ENCODE measurements around the gene HMOX2. TPM values are rescaled to one million over a fixed set of nuclear protein-coding genes. Genes with fewer than 3 reads are reported as not detected.
A peak's percentile ranks its signal among the peaks of the same experiment; 100 is the strongest.

Gene HMOX2
- total and polyA plus RNA-seq, 2 donors from 2014 or later, result 56.4 to 116 TPM

GRCh38 chr16:4498546-4499195, 22.5 kb downstream of the HMOX2 start:
- Histone ChIP-seq H3K27me3 (ENCODE audit: control insufficient read depth, insufficient read depth, low read length) (no peaks in the 10 kb centered on the region), H3K9me3 (ENCODE audit: control insufficient read depth in 2 of 3, insufficient read depth in 1 of 3, low read length in 3 of 3) (no peaks in the 10 kb centered on the region), H3K36me3 (ENCODE audit: control insufficient read depth in 2 of 3, insufficient read depth in 3 of 3, low read length in 3 of 3) (peaks cover 0 to 4% (median 0%) of the 10 kb centered on the region in 3 donors), H3K27ac (ENCODE audit: low read depth in 2 of 2, low read length in 2 of 2) (peak overlapping the region; percentile 30 to 55), H3K9ac (ENCODE audit: low read length in 3 of 3) (no peak overlapping the region), H3K4me1 (ENCODE audit: control insufficient read depth in 2 of 3, insufficient read depth in 2 of 3, low read depth in 1 of 3, low read length in 3 of 3) (peaks cover 0 to 42% (median 34%) of the 10 kb centered on the region in 3 donors), H3K4me3 (ENCODE audit: low read length in 3 of 3) (no peak overlapping the region)
- FAIRE-seq (no peak), DNase-seq (peak in 2 of 5 donors; percentile 42 to 52)
- TF ChIP-seq, protein P1, sequence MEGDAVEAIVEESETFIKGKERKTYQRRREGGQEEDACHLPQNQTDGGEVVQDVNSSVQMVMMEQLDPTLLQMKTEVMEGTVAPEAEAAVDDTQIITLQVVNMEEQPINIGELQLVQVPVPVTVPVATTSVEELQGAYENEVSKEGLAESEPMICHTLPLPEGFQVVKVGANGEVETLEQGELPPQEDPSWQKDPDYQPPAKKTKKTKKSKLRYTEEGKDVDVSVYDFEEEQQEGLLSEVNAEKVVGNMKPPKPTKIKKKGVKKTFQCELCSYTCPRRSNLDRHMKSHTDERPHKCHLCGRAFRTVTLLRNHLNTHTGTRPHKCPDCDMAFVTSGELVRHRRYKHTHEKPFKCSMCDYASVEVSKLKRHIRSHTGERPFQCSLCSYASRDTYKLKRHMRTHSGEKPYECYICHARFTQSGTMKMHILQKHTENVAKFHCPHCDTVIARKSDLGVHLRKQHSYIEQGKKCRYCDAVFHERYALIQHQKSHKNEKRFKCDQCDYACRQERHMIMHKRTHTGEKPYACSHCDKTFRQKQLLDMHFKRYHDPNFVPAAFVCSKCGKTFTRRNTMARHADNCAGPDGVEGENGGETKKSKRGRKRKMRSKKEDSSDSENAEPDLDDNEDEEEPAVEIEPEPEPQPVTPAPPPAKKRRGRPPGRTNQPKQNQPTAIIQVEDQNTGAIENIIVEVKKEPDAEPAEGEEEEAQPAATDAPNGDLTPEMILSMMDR (IDR thresholded peaks at IDR 0.05; ENCODE audit: borderline replicate concordance, extremely low read depth, insufficient read depth), result no peak
- intact Hi-C loops (cut with DNase I), result no loop called here

DNA sequence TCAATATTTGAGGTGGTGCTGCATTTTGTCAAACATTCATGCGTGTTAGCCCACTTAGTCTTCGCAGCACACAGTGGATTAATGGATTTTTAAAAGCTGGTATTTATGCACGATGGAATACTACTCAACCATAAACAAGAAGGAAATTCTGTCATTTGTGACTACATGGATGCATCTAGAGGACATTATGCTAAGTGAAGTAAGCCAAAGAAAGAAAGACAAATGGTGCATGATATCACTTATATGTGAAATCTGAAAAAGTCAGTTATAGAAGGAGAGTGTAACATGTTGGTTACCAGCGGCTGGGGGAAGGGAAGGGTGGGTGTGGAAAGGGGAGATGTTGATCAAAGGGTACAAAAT, 23.0 kb downstream of the HMOX2 start:
- intact Hi-C loops (cut with DNase I), result no loop called here
- TF ChIP-seq, protein P1 (IDR thresholded peaks at IDR 0.05; ENCODE audit: borderline replicate concordance, extremely low read depth, insufficient read depth), result no peak
- DNase-seq (no peak), FAIRE-seq (no peak)
- Histone ChIP-seq H3K9ac (ENCODE audit: low read length in 3 of 3) (no peak overlapping the region), H3K27me3 (ENCODE audit: control insufficient read depth, insufficient read depth, low read length) (no peaks in the 10 kb centered on the region), H3K27ac (ENCODE audit: low read depth in 2 of 2, low read length in 2 of 2) (peak overlapping the region in 1 of 2 donors; percentile 55), H3K4me3 (ENCODE audit: low read length in 3 of 3) (no peak overlapping the region), H3K4me1 (ENCODE audit: control insufficient read depth in 2 of 3, insufficient read depth in 2 of 3, low read depth in 1 of 3, low read length in 3 of 3) (peaks cover 0 to 42% (median 34%) of the 10 kb centered on the region in 3 donors), H3K36me3 (ENCODE audit: control insufficient read depth in 2 of 3, insufficient read depth in 3 of 3, low read length in 3 of 3) (peaks cover 0 to 4% (median 0%) of the 10 kb centered on the region in 3 donors), H3K9me3 (ENCODE audit: control insufficient read depth in 2 of 3, insufficient read depth in 1 of 3, low read length in 3 of 3) (no peaks in the 10 kb centered on the region)

GRCh38 chr16:4500272-4500671, 24.1 kb downstream of the HMOX2 start:
- H3K9me3 ChIP-seq (ENCODE audit: control insufficient read depth in 2 of 3, insufficient read depth in 1 of 3, low read length in 3 of 3), result no peaks in the 10 kb centered on the region
- intact Hi-C loops (cut with DNase I), result no loop called here
- peaks cover 0 to 4% (median 0%) of the 10 kb centered on the region in 3 donors for H3K36me3 ChIP-seq (ENCODE audit: control insufficient read depth in 2 of 3, insufficient read depth in 3 of 3, low read length in 3 of 3)
- H3K9ac ChIP-seq (ENCODE audit: low read length in 3 of 3), result peak overlapping the region in 1 of 3 donors; percentile 6
- peak overlapping the region in 1 of 2 donors; percentile 1 for H3K27ac ChIP-seq (ENCODE audit: low read depth in 2 of 2, low read length in 2 of 2)
- H3K27me3 ChIP-seq (ENCODE audit: control insufficient read depth, insufficient read depth, low read length), result no peaks in the 10 kb centered on the region
- TF ChIP-seq, protein P1 (IDR thresholded peaks at IDR 0.05; ENCODE audit: borderline replicate concordance, extremely low read depth, insufficient read depth), result no peak
- FAIRE-seq, result no peak
- peaks cover 0 to 42% (median 28%) of the 10 kb centered on the region in 3 donors for H3K4me1 ChIP-seq (ENCODE audit: control insufficient read depth in 2 of 3, insufficient read depth in 2 of 3, low read depth in 1 of 3, low read length in 3 of 3)
- DNase-seq, result no peak
- no peak overlapping the region for H3K4me3 ChIP-seq (ENCODE audit: low read length in 3 of 3)

Data from kidney (tissue), 14 donors.